ENCODE data around the gene OVCH1.

- TF ChIP-seq OSR1 (CRISPR knock-in tag; IDR thresholded peaks at IDR 0.05) (no peak), ESRRG (CRISPR knock-in tag; IDR thresholded peaks at IDR 0.05) (no peak), TOX (CRISPR knock-in tag; IDR thresholded peaks at IDR 0.05; ENCODE audit: borderline replicate concordance) (no peak), PPARA (CRISPR knock-in tag; IDR thresholded peaks at IDR 0.05; ENCODE audit: borderline replicate concordance) (no peak), BACH2 (CRISPR knock-in tag; IDR thresholded peaks at IDR 0.05; ENCODE audit: borderline replicate concordance) (no peak), ISL1 (CRISPR knock-in tag; IDR thresholded peaks at IDR 0.05) (no peak), SNAI2 (CRISPR knock-in tag; IDR thresholded peaks at IDR 0.05) (no peak), GLIS3 (CRISPR knock-in tag; IDR thresholded peaks at IDR 0.05) (no peak), RARB (CRISPR knock-in tag; IDR thresholded peaks at IDR 0.05) (no peak), ZFP3 (CRISPR knock-in tag; IDR thresholded peaks at IDR 0.05) (no peak)
- TF ChIP-seq, protein P1, sequence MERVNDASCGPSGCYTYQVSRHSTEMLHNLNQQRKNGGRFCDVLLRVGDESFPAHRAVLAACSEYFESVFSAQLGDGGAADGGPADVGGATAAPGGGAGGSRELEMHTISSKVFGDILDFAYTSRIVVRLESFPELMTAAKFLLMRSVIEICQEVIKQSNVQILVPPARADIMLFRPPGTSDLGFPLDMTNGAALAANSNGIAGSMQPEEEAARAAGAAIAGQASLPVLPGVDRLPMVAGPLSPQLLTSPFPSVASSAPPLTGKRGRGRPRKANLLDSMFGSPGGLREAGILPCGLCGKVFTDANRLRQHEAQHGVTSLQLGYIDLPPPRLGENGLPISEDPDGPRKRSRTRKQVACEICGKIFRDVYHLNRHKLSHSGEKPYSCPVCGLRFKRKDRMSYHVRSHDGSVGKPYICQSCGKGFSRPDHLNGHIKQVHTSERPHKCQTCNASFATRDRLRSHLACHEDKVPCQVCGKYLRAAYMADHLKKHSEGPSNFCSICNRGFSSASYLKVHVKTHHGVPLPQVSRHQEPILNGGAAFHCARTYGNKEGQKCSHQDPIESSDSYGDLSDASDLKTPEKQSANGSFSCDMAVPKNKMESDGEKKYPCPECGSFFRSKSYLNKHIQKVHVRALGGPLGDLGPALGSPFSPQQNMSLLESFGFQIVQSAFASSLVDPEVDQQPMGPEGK (CRISPR knock-in tag; IDR thresholded peaks at IDR 0.05; ENCODE audit: borderline replicate concordance): no peak
- TF ChIP-seq, protein P2, sequence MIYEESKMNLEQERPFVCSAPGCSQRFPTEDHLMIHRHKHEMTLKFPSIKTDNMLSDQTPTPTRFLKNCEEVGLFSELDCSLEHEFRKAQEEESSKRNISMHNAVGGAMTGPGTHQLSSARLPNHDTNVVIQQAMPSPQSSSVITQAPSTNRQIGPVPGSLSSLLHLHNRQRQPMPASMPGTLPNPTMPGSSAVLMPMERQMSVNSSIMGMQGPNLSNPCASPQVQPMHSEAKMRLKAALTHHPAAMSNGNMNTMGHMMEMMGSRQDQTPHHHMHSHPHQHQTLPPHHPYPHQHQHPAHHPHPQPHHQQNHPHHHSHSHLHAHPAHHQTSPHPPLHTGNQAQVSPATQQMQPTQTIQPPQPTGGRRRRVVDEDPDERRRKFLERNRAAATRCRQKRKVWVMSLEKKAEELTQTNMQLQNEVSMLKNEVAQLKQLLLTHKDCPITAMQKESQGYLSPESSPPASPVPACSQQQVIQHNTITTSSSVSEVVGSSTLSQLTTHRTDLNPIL (CRISPR knock-in tag; IDR thresholded peaks at IDR 0.05; ENCODE audit: low read depth): no peak
Observed at GRCh38 chr12:29517264-29517663, 19.8 kb upstream of the OVCH1 start.
